ENCODE data around the gene DOK1.
"Not testable (repeated sequence)": the region's sequence is repeated elsewhere in the genome, so short reads cannot be mapped to it uniquely, and the experiment has no call there.

The DOK1 gene

GRCh38 chr2:74548900-74549826 lies 5.4 kb upstream of the DOK1 start:
- DNase-seq (ENCODE audit: low spot score): peak; percentile 75

GRCh38 chr2:74550231-74550630 lies 4.3 kb upstream of the DOK1 start:
- no peak for DNase-seq (ENCODE audit: low spot score)

DNA sequence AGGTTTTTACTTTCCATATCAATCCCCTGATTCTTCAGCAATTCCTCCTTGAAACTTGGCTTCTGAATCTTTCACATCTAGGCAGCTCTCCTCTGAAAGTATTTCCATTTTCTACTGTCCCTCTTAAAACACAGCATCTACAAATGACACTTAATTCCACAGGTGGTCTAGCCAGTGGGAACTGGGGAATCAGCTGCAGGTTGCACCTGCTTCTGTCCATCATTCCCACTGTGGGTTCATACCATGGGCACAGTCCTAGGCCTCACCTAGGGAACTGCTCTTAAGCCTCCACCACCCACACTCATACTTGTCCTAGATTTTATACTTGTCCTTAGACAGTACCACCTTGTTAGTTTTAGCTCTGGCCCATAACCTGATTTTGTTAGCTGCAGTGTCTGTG lies 3.0 kb upstream of the DOK1 start:
- no peak for DNase-seq (ENCODE audit: low spot score)

DNA sequence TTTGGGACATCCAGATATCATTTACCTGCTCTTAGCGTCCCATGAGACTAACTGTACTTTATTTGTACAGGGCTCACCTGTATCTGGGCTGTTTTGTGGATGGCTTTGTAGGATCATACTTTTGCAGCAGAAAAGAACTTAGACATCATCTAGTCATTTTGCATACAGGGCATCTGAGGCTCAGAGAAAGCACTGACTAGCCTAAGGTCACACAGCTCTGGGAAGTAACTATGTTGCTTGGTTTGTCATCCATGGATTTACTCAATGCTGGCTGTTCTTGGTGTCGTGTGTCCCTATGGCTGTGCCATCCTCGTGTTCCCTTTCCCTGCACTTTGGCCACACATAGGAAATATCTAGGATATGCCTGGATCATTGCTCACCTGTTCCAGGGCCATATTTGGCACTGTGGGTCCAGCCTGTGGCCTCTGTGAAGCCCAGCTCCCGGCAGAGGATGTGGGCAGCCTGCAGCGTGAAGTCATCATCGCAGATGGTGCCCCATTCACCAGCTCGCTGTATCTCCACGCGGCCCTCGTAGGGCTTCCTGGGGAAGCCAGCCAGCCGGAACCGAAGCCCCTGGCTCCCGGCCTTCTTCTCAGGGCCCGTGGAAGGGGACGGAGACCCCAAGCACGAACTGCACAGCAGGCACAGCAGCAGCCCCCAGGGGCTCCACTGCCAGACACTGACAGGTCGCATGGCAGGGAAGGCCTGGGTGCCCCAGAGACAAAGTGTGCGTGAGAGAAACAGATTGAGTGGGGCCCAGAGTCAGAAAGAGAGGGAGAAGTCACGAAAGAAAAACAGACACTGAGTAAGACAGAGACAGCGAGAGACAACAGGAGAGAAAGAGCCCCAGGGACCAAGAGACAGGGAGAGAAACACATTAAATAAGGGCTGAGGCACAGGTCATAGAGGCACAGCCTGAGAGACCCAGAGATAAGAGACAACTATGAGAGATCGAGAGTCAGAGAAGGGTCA lies 2.3 kb upstream of the DOK1 start:
- DNase-seq (ENCODE audit: low spot score): peak; percentile 47

GRCh38 chr2:74552914-74553811 lies 1.4 kb upstream of the DOK1 start:
- peak; percentile 50 for DNase-seq (ENCODE audit: low spot score)

GRCh38 chr2:74554820-74555531 lies 456 bp downstream of the DOK1 start:
- DNase-seq (ENCODE audit: low spot score): peak; percentile 64

DNA sequence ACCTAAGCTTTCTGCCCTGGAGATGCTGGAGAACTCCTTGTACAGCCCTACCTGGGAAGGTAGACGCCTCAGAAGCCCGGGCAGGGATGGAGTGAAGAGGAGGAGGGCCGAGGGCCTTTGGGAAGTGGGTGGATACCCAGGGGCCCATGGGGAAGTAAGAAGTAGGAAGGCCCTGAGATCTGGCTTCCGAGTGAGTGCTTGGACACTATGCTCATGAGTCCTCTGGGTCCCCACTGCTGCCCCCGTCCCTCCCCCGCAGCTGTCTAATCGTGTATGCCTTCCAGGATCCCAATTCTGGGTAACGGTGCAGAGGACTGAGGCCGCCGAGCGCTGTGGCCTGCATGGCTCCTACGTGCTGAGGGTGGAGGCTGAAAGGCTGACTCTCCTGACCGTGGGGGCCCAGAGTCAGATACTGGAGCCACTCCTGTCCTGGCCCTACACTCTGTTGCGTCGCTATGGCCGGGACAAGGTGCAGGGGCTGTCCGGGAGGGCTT lies 1.1 kb downstream of the DOK1 start:
- DNase-seq (ENCODE audit: low spot score): no peak

GRCh38 chr2:74556159-74556558 lies 1.6 kb downstream of the DOK1 start:
- DNase-seq (ENCODE audit: low spot score): no peak

GRCh38 chr2:74556831-74557370 lies 2.4 kb downstream of the DOK1 start:
- DNase-seq (ENCODE audit: low spot score): no peak

DNA sequence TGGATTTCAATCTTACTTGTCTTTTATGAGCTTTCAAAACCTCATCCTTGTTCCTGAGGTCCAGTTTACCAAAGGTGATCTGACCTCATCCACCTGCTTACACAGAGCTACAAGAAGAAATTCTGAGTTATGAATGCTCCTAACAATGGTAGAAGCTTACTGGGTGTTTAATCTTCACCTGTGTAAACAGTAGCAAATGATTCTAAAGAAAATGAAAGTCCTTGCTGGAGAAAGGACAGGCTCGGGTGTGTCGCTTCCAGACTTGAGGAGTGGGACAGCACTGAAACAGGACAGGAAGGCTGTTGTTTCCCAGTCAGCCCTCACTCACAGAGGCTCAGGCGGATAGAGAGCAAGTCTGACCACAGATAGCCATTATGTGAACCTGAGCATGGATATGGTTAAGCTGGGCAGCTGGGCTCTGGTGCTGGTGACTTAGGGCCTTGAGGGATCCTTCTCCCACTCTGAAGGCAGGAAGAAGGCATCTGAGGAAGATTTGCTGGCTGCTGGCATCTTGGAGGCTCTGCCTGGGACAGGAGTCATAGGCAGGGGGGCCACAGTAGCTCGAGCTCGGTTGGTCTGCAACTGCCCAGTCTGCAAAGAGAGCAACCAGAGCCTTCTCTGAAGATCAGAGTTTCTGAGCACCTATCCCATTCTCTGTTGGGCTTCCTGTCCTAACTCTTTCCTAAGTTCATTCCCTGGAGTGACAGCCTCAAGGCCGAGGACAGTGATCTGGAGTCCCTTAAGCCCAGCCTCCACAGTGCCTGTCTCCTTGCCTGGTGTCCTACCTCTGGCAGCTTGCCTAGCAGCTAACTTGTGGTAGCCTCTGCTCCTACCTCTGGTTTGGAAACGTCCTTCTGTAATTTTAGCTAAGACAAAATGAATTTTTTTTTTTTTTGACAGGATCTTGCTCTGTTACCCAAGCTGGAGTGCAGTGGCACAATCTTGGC lies 4.0 kb downstream of the DOK1 start:
- DNase-seq (ENCODE audit: low spot score): no peak

GRCh38 chr2:74559912-74560311 lies 5.4 kb downstream of the DOK1 start:
- no peak for DNase-seq (ENCODE audit: low spot score)

DNA sequence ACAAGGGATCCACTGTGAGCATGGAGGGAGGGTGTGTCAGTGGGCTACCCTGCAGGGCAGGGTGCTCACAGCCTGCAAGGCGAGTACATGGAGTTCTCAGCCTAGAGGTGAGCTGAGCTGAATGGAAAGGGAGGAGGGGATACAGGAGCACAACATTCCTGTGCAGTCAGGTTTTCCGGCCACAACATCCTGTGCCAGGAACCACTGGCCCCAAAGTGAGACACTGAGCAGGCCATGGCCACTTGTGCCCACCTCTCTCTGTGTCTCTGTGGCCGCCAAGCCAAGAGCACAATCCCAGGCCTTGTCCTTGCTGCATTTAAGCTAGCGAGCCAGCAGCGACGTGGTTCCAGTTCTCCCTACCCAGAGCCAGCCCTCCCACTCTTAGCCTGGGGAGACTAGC lies 6.1 kb downstream of the DOK1 start:
- DNase-seq (ENCODE audit: low spot score): no peak

GRCh38 chr2:74561022-74561421 lies 6.5 kb downstream of the DOK1 start:
- not testable (repeated sequence) for DNase-seq (ENCODE audit: low spot score)

GRCh38 chr2:74562126-74562775 lies 7.7 kb downstream of the DOK1 start:
- DNase-seq (ENCODE audit: low spot score): no peak

DNA sequence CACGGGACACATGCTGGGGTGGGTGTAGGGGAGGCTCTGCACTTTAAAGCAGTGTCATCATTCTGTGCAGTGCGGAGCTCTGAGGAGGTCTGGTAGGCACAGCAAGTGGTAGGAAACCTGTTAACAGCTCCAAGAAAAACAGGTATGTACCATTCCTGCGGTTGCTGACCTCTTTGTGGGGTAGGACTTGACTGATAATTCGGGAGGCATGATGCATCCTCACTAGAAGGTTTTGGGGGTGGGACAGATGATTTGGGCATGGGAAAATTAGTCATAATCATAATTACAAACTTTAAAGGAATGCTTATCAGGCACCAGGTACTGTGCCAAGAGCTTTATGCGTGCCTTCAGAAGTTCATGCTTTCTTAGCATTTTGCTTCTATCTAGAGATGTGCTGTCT lies 9.7 kb downstream of the DOK1 start:
- no peak for DNase-seq (ENCODE audit: low spot score)

GRCh38 chr2:74566076-74566753 lies 11.7 kb downstream of the DOK1 start:
- DNase-seq (ENCODE audit: low spot score): no peak

- peak; percentile 71 for DNase-seq (ENCODE audit: low spot score)
Observed at GRCh38 chr2:74566754-74567085, 12.2 kb downstream of the DOK1 start.

GRCh38 chr2:74567881-74568280 lies 13.4 kb downstream of the DOK1 start:
- peak; percentile 32 for DNase-seq (ENCODE audit: low spot score)

Data from hepatic stellate cell (primary cell).